Chondrocyte (in vitro differentiated cells): Measurements from ENCODE around the gene ANP32A. TPM values are rescaled to one million over a fixed set of nuclear protein-coding genes. Genes with fewer than 3 reads are reported as not detected.

Experiments
- DNase-seq: peaks from one replicate; pipeline ENCODE4 v3.0.0; 2021; ENCODE audit warnings: mixed read lengths, low spot score
- H3K27ac Mint-ChIP-seq: one replicate; pipeline ENCODE4 v1.8.0; 2021; ENCODE audit warnings: mild to moderate bottlenecking, moderate library complexity, mixed read lengths; ENCODE audit not compliant: unreplicated experiment
- H3K27me3 Mint-ChIP-seq: 2 replicates; pipeline ENCODE4 v1.8.0; 2021; ENCODE audit warnings: low read depth, mixed read lengths
- H3K36me3 Mint-ChIP-seq: 2 replicates; pipeline ENCODE4 v1.8.0; 2021; ENCODE audit warnings: low read depth, mixed read lengths
- H3K4me1 Mint-ChIP-seq: 2 replicates; pipeline ENCODE4 v1.8.0; 2021; ENCODE audit warnings: low read depth, mild to moderate bottlenecking, mixed read lengths
- H3K4me3 Mint-ChIP-seq: one replicate; pipeline ENCODE4 v1.8.0; 2021; ENCODE audit warnings: mild to moderate bottlenecking, moderate library complexity, mixed read lengths; ENCODE audit not compliant: unreplicated experiment
- H3K9me3 Mint-ChIP-seq: 2 replicates; pipeline ENCODE4 v1.8.0; 2021; ENCODE audit warnings: low read depth, mixed read lengths
- CTCF ChIP-seq: fragments of 200-600 bp; sonication (generic); IDR thresholded peaks from 2 replicates; pipeline ENCODE4 v1.5.0; 2021; ENCODE audit warnings: antibody characterized with exemption, mild to moderate bottlenecking, moderate library complexity
- total RNA-seq: library from RNA; stranded (reverse); gene quantifications from 3 replicates; pipeline ENCODE4 v1.2.1, GENCODE V29; 2021

ANP32A gene
- total RNA-seq, 1 donor from 2014 or later = 117 TPM

GRCh38 chr15:68815598-68815997 lies 5.1 kb downstream of the ANP32A start:
- Mint-ChIP-seq H3K4me1 (peaks cover 53% of the 10 kb centered on the region), H3K9me3 (no peaks in the 10 kb centered on the region), H3K27me3 (no peaks in the 10 kb centered on the region), H3K27ac (no peak overlapping the region), H3K4me3 (no peak overlapping the region), H3K36me3 (peaks cover 2% of the 10 kb centered on the region)
- DNase-seq = no peak
- TF ChIP-seq CTCF = no peak

GRCh38 chr15:68814596-68814995 lies 6.1 kb downstream of the ANP32A start:
- Mint-ChIP-seq H3K27me3 (no peaks in the 10 kb centered on the region), H3K4me1 (peaks cover 58% of the 10 kb centered on the region), H3K36me3 (no peaks in the 10 kb centered on the region), H3K9me3 (no peaks in the 10 kb centered on the region), H3K27ac (no peak overlapping the region), H3K4me3 (no peak overlapping the region)
- no peak for TF ChIP-seq CTCF
- no peak for DNase-seq

GRCh38 chr15:68812597-68813431 lies 7.9 kb downstream of the ANP32A start:
- peak overlapping the region; percentile 73 for H3K27ac Mint-ChIP-seq
- H3K9me3 Mint-ChIP-seq = no peaks in the 10 kb centered on the region
- peaks cover 72% of the 10 kb centered on the region for H3K4me1 Mint-ChIP-seq
- H3K36me3 Mint-ChIP-seq = peaks cover 1% of the 10 kb centered on the region
- H3K27me3 Mint-ChIP-seq = no peaks in the 10 kb centered on the region
- no peak for TF ChIP-seq CTCF
- DNase-seq = no peak
- no peak overlapping the region for H3K4me3 Mint-ChIP-seq

GRCh38 chr15:68812069-68812468 lies 8.6 kb downstream of the ANP32A start:
- H3K4me3 Mint-ChIP-seq = no peak overlapping the region
- H3K36me3 Mint-ChIP-seq = peaks cover 1% of the 10 kb centered on the region
- TF ChIP-seq CTCF = no peak
- H3K4me1 Mint-ChIP-seq = peaks cover 74% of the 10 kb centered on the region
- H3K27ac Mint-ChIP-seq = no peak overlapping the region
- DNase-seq = no peak
- no peaks in the 10 kb centered on the region for H3K9me3 Mint-ChIP-seq
- no peaks in the 10 kb centered on the region for H3K27me3 Mint-ChIP-seq

GRCh38 chr15:68809517-68809916 lies 11.2 kb downstream of the ANP32A start:
- H3K27ac Mint-ChIP-seq = no peak overlapping the region
- H3K27me3 Mint-ChIP-seq = no peaks in the 10 kb centered on the region
- no peaks in the 10 kb centered on the region for H3K9me3 Mint-ChIP-seq
- TF ChIP-seq CTCF = no peak
- H3K4me3 Mint-ChIP-seq = no peak overlapping the region
- H3K4me1 Mint-ChIP-seq = peaks cover 61% of the 10 kb centered on the region
- H3K36me3 Mint-ChIP-seq = peaks cover 4% of the 10 kb centered on the region
- no peak for DNase-seq
